LNCAP (cell line): ENCODE data around the gene RING1.

Experiments used
- CTCF ChIP-seq: fragments of 450-650 bp; IDR thresholded peaks from 2 replicates; pipeline ENCODE4 v1.5.1; 2017; ENCODE audit warnings: mild to moderate bottlenecking

The RING1 gene

DNA sequence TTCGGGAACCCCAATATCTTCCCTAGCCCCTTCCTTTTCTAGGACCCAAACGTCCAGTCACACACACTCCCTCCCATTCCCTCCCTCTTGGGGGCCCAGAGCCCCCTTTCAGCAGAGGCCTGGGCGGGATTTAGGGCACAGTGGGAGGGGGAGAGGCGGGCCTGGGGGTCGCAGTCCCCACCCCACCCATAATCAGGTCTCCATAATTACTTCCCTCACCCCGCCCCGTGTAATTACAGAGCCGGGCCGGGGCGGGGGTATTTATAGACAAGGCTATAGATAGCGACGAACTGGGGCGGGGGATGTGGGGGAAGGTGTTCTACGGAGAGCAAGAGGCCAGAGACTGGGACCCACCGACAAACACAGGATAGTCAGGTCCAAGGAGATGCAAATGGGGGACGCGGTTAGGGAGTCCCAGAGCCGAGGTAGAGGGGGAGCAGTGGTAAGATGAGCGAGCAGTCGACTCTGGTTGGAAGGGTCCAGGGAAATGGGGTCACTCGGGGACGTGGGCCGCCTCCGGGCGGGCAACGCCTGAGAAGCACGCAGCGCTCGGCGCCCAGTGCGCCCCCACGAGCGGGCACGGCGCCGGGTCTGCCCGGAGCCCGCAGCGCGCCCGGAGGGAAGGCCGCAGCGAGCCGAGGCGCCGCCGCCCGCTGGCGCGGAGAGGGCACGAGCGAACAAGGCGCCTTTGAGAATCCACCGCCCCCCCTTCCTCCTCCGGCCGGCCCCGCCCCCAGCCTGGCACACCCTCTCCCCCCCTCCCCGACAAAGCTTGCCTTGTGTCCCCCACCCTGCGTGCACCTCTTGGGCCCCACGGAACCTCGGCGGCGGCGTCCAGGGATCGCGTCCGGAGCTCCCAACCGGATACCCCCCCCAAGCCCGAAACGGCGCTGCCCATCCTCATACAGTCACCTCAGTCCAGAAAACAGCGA, 15.4 kb upstream of the RING1 start:
- no peak for TF ChIP-seq CTCF

DNA sequence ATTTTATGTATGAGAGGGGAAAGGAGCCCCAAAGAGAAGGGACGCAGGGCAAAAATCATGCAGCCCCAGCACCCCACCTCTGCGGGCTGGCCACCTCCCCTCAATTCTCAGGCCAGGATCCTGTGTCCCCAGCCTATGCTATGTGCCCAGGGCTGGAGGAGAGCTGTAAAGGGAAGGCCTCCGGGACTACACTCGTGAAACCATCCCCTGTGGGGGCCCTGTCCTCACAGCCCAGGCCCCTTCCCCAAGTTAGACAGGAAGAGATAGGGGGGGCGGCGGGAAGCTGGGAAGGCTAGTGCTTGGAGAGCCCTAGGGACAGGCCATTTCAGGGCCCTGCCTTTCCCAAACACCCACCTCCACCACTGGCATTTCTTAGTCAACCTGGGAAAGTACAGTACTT, 14.7 kb upstream of the RING1 start:
- no peak for TF ChIP-seq CTCF

- TF ChIP-seq CTCF = no peak
These were observed 13.8 kb upstream of the RING1 start for GRCh38 chr6:33194431-33194979.

- no peak for TF ChIP-seq CTCF
These were observed 12.8 kb upstream of the RING1 start for GRCh38 chr6:33195304-33196165.

DNA sequence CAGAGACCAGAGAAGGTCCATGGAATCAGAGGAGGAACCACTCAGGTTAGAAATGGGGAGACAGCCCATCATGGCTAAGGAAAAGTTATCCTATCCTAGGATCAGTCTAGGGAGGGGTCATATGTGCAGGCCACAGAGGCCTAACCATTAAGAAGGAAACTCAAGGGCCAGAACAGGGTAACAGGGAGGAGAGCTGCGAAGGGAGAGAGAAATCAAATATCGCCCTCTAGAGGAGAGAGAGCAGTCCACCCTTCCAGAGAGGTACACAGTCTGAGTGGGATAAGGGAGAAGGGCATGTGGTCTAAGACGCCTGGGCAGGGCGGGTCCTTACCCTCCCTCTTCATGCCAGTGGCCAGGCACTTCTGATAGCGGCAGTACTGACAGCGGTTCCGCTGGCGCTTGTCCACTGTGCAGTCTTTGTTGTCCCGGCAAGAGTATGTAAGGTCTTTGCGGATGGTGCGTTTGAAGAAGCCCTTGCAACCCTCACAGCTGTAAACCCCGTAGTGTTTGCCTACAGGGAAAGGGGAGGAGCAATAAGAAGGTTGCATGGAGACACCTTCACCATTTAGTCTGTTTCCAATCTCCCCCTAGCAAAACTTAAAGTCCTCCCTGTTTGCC, 10.8 kb upstream of the RING1 start:
- peak; percentile 58 for TF ChIP-seq CTCF

GRCh38 chr6:33198159-33198852, 10.0 kb upstream of the RING1 start:
- no peak for TF ChIP-seq CTCF
